Stimulated activated CD8-positive, alpha-beta memory T cell treated with anti-CD3 and anti-CD28 coated beads, Interleukin-7, amount 100 ng/mL, for 4 hours (primary cell): ENCODE data around the gene PIK3CB.
"Not testable (repeated sequence)": the region's sequence is repeated elsewhere in the genome, so short reads cannot be mapped to it uniquely, and the experiment has no call there.

ENCODE experiments used
- DNase-seq, 2 donors: peaks; one replicate each; pipeline ENCODE4 v3.0.0-alpha.2; 2020; ENCODE audit warnings: low read depth in 2 of 2

PIK3CB gene

GRCh38 chr3:138682648-138683047 is 152.1 kb downstream of the PIK3CB start:
- no peak for DNase-seq

GRCh38 chr3:138681463-138682220 is 153.1 kb downstream of the PIK3CB start:
- no peak for DNase-seq

- not testable (repeated sequence) for DNase-seq
These were observed 153.8 kb downstream of the PIK3CB start for GRCh38 chr3:138680974-138681373.

GRCh38 chr3:138678874-138679392 is 155.8 kb downstream of the PIK3CB start:
- no peak for DNase-seq

GRCh38 chr3:138678086-138678485 is 156.6 kb downstream of the PIK3CB start:
- no peak for DNase-seq

GRCh38 chr3:138675393-138675792 is 159.3 kb downstream of the PIK3CB start:
- no peak for DNase-seq

GRCh38 chr3:138673641-138674530 is 160.8 kb downstream of the PIK3CB start:
- DNase-seq: no peak

- DNase-seq: no peak
These were observed 164.3 kb downstream of the PIK3CB start for GRCh38 chr3:138670407-138670806.

- no peak for DNase-seq
These were observed 166.6 kb downstream of the PIK3CB start for GRCh38 chr3:138668107-138668506.

- no peak for DNase-seq
These were observed 177.2 kb downstream of the PIK3CB start for GRCh38 chr3:138657508-138657907.

- DNase-seq: no peak
These were observed 181.2 kb downstream of the PIK3CB start for GRCh38 chr3:138653567-138653966.

GRCh38 chr3:138649134-138649533 is 185.6 kb downstream of the PIK3CB start:
- DNase-seq: no peak

- DNase-seq: no peak
These were observed 188.2 kb downstream of the PIK3CB start for GRCh38 chr3:138646513-138646912.

GRCh38 chr3:138646008-138646407 is 188.7 kb downstream of the PIK3CB start:
- no peak for DNase-seq

GRCh38 chr3:138642927-138643253 is 191.8 kb downstream of the PIK3CB start:
- DNase-seq: no peak

- DNase-seq: no peak
These were observed 192.4 kb downstream of the PIK3CB start for GRCh38 chr3:138642226-138642926.

GRCh38 chr3:138640537-138640936 is 194.2 kb downstream of the PIK3CB start:
- no peak for DNase-seq

GRCh38 chr3:138638641-138639040 is 196.1 kb downstream of the PIK3CB start:
- no peak for DNase-seq

- no peak for DNase-seq
These were observed 205.2 kb downstream of the PIK3CB start for GRCh38 chr3:138629526-138629925.

GRCh38 chr3:138625707-138626365 is 208.9 kb downstream of the PIK3CB start:
- DNase-seq: no peak

GRCh38 chr3:138624518-138624917 is 210.2 kb downstream of the PIK3CB start:
- no peak for DNase-seq

GRCh38 chr3:138620431-138620830 is 214.3 kb downstream of the PIK3CB start:
- no peak for DNase-seq
